Measurements from ENCODE around the gene RABAC1. TPM values are rescaled to one million over a fixed set of nuclear protein-coding genes. Genes with fewer than 3 reads are reported as not detected.
A peak's percentile ranks its signal among the peaks of the same experiment; 100 is the strongest.

RABAC1 gene
- total RNA-seq, 1 experiment from 2014 or later: 64.4 TPM

- ChIA-PET CTCF (interaction anchor here (0.6 to 1.2 kb wide), 9 partner anchors 9 to 739 kb away, joined by 3 to 6 read pairs (median 3); partner anchors contain the start of genes ERFL and RPS19), POLR2A (no interaction called here)
- no peak overlapping the region for H3K27ac Mint-ChIP-seq (ENCODE audit: unreplicated experiment)
These were observed 21.3 kb downstream of the RABAC1 start for GRCh38 chr19:41937525-41938468.

GRCh38 chr19:41936961-41937360 is 22.2 kb downstream of the RABAC1 start:
- Histone ChIP-seq H3K27me3 (replicated peaks; ENCODE audit: control insufficient read depth, insufficient read depth, low read length) (no peaks in the 10 kb centered on the region), H3K4me1 (0 out of 2 replicates have a peak, but pooled peaks cover 2% of the 10 kb centered on the region), H3K9me3 (no peaks in the 10 kb centered on the region), H3K4me3 (ENCODE audit: low read depth, low read length) (no peak overlapping the region), H3K36me3 (ENCODE audit: control insufficient read depth, insufficient read depth, low read length) (no peaks in the 10 kb centered on the region)
- intact Hi-C loops (cut with micrococcal nuclease; ENCODE audit: unreplicated experiment): no loop called here
- CTCF ChIA-PET: interaction anchor here (1.0 to 1.1 kb wide), 3 partner anchors 8 to 53 kb away, joined by 3 read pairs; partner anchors contain the start of gene ERFL
- no TSS peak for BruUV-seq (replicated peaks)
- Mint-ChIP-seq H3K4me1 (ENCODE audit: low read depth, unreplicated experiment) (peaks cover 23% of the 10 kb centered on the region), H3K4me3 (ENCODE audit: unreplicated experiment) (no peak overlapping the region), H3K36me3 (ENCODE audit: insufficient read depth, unreplicated experiment) (no peaks in the 10 kb centered on the region), H3K9me3 (ENCODE audit: unreplicated experiment) (no peaks in the 10 kb centered on the region), H3K27ac (ENCODE audit: unreplicated experiment) (no peak overlapping the region), H3K27me3 (ENCODE audit: insufficient read depth, unreplicated experiment) (peaks cover 10% of the 10 kb centered on the region)
- no peak for DNase-seq
- POLR2A ChIA-PET: no interaction called here
- TF ChIP-seq, protein P1, sequence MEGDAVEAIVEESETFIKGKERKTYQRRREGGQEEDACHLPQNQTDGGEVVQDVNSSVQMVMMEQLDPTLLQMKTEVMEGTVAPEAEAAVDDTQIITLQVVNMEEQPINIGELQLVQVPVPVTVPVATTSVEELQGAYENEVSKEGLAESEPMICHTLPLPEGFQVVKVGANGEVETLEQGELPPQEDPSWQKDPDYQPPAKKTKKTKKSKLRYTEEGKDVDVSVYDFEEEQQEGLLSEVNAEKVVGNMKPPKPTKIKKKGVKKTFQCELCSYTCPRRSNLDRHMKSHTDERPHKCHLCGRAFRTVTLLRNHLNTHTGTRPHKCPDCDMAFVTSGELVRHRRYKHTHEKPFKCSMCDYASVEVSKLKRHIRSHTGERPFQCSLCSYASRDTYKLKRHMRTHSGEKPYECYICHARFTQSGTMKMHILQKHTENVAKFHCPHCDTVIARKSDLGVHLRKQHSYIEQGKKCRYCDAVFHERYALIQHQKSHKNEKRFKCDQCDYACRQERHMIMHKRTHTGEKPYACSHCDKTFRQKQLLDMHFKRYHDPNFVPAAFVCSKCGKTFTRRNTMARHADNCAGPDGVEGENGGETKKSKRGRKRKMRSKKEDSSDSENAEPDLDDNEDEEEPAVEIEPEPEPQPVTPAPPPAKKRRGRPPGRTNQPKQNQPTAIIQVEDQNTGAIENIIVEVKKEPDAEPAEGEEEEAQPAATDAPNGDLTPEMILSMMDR (IDR thresholded peaks at IDR 0.05; ENCODE audit: insufficient read depth in 1 of 2, low read depth in 1 of 2, low read length in 1 of 2, severe bottlenecking in 1 of 2, unreplicated experiment in 1 of 2): no peak

More at GRCh38 chr19:41937525-41938468, 21.3 kb downstream of the RABAC1 start:
- H3K9me3 Mint-ChIP-seq (ENCODE audit: unreplicated experiment): no peaks in the 10 kb centered on the region
- H3K4me1 ChIP-seq: 0 out of 2 replicates have a peak, but pooled peaks cover 2% of the 10 kb centered on the region
- H3K4me3 Mint-ChIP-seq (ENCODE audit: unreplicated experiment): no peak overlapping the region
- BruUV-seq (replicated peaks): no TSS peak
- no peaks in the 10 kb centered on the region for H3K9me3 ChIP-seq
- peaks cover 18% of the 10 kb centered on the region for H3K4me1 Mint-ChIP-seq (ENCODE audit: low read depth, unreplicated experiment)
- intact Hi-C loops (cut with micrococcal nuclease; ENCODE audit: unreplicated experiment): no loop called here
- peaks cover 10% of the 10 kb centered on the region for H3K27me3 Mint-ChIP-seq (ENCODE audit: insufficient read depth, unreplicated experiment)
- no peak overlapping the region for H3K4me3 ChIP-seq (ENCODE audit: low read depth, low read length)
- no peak for DNase-seq
- no peaks in the 10 kb centered on the region for H3K27me3 ChIP-seq (replicated peaks; ENCODE audit: control insufficient read depth, insufficient read depth, low read length)
- H3K36me3 ChIP-seq (ENCODE audit: control insufficient read depth, insufficient read depth, low read length): no peaks in the 10 kb centered on the region
- no peaks in the 10 kb centered on the region for H3K36me3 Mint-ChIP-seq (ENCODE audit: insufficient read depth, unreplicated experiment)
- TF ChIP-seq, protein P1 (IDR thresholded peaks at IDR 0.05; ENCODE audit: insufficient read depth in 1 of 2, low read depth in 1 of 2, low read length in 1 of 2, severe bottlenecking in 1 of 2, unreplicated experiment in 1 of 2): peak; percentile 32 to 50

DNA sequence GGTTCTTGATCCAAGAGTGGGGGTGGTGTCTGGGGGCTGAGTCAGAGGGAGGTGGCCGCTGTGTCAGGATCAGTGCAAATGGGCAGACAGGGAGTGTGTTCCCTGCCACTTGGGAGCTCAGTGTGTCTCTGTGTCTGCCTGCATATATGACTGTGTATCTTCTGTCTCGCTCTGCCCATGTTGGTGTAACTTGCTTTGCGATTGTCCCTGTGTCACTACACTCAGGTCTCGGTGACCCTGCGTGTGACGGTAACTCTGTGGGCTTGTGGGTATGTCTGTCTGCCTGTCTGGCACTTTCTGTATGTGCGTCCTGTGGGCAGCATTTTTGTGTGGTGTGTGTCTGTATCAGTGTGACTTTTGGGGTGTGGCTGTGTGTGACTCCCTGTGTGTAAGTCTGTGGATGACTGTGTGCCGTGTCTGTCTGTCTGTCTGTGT is 22.7 kb downstream of the RABAC1 start:
- TF ChIP-seq, protein P1 (IDR thresholded peaks at IDR 0.05; ENCODE audit: insufficient read depth in 1 of 2, low read depth in 1 of 2, low read length in 1 of 2, severe bottlenecking in 1 of 2, unreplicated experiment in 1 of 2): no peak
- Histone ChIP-seq H3K9me3 (no peaks in the 10 kb centered on the region), H3K36me3 (ENCODE audit: control insufficient read depth, insufficient read depth, low read length) (no peaks in the 10 kb centered on the region), H3K27me3 (replicated peaks; ENCODE audit: control insufficient read depth, insufficient read depth, low read length) (no peaks in the 10 kb centered on the region), H3K4me3 (ENCODE audit: low read depth, low read length) (no peak overlapping the region), H3K4me1 (0 out of 2 replicates have a peak, but pooled peaks cover 2% of the 10 kb centered on the region)
- Mint-ChIP-seq H3K36me3 (ENCODE audit: insufficient read depth, unreplicated experiment) (no peaks in the 10 kb centered on the region), H3K4me3 (ENCODE audit: unreplicated experiment) (no peak overlapping the region), H3K4me1 (ENCODE audit: low read depth, unreplicated experiment) (peaks cover 23% of the 10 kb centered on the region), H3K9me3 (ENCODE audit: unreplicated experiment) (no peaks in the 10 kb centered on the region), H3K27me3 (ENCODE audit: insufficient read depth, unreplicated experiment) (peaks cover 10% of the 10 kb centered on the region), H3K27ac (ENCODE audit: unreplicated experiment) (no peak overlapping the region)
- BruUV-seq (replicated peaks): no TSS peak
- no peak for DNase-seq
- ChIA-PET POLR2A (no interaction called here), CTCF (no interaction called here)
- intact Hi-C loops (cut with micrococcal nuclease; ENCODE audit: unreplicated experiment): no loop called here

Data from Caco-2 (cell line).